ENCODE measurements around the gene ZBTB42. TPM values are rescaled to one million over a fixed set of nuclear protein-coding genes. Genes with fewer than 3 reads are reported as not detected.

Gene ZBTB42
- 10 to 100 TPM in 2 of 4 donors, 1 to 10 TPM in 2; 5.9 to 24.3 (median 11.7) TPM for total RNA-seq

DNA sequence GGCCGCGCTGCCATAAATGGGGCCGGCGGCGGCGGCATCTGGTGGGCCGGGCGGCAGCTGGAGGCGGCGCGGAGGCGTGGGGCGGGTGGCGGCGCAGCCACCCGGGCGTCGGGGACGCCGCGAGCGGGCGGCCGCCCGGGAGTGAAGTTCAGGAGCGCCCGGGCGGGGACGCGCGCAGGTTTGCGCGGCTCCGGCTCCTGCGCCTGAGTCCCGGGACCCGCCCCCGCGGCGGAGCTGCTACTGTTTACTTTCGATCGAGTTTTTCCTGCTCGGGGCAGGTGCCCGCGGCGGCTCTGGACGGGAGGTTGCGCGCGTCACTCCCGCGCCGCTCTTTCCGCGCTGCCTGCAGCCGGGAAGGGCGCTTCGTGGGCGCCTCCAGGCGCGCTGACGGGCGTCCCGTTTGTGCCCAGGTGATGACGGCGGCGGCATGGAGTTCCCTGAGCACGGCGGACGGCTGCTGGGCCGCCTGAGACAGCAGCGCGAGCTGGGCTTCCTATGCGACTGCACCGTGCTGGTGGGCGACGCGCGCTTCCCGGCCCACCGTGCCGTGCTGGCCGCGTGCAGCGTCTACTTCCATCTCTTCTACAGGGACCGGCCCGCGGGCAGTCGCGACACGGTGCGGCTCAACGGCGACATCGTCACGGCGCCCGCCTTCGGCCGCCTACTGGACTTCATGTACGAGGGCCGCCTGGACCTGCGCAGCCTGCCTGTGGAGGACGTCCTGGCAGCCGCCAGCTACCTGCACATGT lies at the start of gene ZBTB42:
Gene ZBTB42, plus strand, starts transcription at position 331 of the 749 bp plus-strand sequence. Its CDS starts 97 bp downstream, at position 428.
- Histone ChIP-seq H3K27ac (peak within 1 kb of the TSS; percentile 90 to 94 (median 91)), H3K4me3 (peak within 1 kb of the TSS; percentile 58 to 76 (median 62)), H3K36me3 (no peaks in the 10 kb centered on the region), H3K9me3 (no peaks in the 10 kb centered on the region), H3K27me3 (no peaks in the 10 kb centered on the region), H3K4me1 (peaks cover 15 to 43% (median 29%) of the 10 kb centered on the region in 4 donors)
- in situ Hi-C loops (cut with MboI; ENCODE audit: low pct_ligation_motif_present in 1 of 4, low pct_unique_long_range_greater_than_20kb in 1 of 4, low sequenced_read_pairs in 3 of 4) = no loop called here
- DNase-seq = peak; percentile 91
- TF ChIP-seq, protein P1, sequence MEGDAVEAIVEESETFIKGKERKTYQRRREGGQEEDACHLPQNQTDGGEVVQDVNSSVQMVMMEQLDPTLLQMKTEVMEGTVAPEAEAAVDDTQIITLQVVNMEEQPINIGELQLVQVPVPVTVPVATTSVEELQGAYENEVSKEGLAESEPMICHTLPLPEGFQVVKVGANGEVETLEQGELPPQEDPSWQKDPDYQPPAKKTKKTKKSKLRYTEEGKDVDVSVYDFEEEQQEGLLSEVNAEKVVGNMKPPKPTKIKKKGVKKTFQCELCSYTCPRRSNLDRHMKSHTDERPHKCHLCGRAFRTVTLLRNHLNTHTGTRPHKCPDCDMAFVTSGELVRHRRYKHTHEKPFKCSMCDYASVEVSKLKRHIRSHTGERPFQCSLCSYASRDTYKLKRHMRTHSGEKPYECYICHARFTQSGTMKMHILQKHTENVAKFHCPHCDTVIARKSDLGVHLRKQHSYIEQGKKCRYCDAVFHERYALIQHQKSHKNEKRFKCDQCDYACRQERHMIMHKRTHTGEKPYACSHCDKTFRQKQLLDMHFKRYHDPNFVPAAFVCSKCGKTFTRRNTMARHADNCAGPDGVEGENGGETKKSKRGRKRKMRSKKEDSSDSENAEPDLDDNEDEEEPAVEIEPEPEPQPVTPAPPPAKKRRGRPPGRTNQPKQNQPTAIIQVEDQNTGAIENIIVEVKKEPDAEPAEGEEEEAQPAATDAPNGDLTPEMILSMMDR (IDR thresholded peaks at IDR 0.05) = peak in 1 of 5 experiments; percentile 23
- TF ChIP-seq POLR2A (IDR thresholded peaks at IDR 0.05) (peak; percentile 62), POLR2AphosphoS5 (IDR thresholded peaks at IDR 0.05) (peak; percentile 56 to 75 (median 70)), EP300 (IDR thresholded peaks at IDR 0.05; ENCODE audit: low read depth) (no peak)
- WGBS, 2 donors (ENCODE audit: low coverage in 1 of 2) = 2% methylated on average over 73 of the region's 105 CpGs; no CpG with 5 or more reads in 1 of the 2 donors
- intact Hi-C loops (cut with DNase I; ENCODE audit: low total_unique reads) = no loop called here

DNA sequence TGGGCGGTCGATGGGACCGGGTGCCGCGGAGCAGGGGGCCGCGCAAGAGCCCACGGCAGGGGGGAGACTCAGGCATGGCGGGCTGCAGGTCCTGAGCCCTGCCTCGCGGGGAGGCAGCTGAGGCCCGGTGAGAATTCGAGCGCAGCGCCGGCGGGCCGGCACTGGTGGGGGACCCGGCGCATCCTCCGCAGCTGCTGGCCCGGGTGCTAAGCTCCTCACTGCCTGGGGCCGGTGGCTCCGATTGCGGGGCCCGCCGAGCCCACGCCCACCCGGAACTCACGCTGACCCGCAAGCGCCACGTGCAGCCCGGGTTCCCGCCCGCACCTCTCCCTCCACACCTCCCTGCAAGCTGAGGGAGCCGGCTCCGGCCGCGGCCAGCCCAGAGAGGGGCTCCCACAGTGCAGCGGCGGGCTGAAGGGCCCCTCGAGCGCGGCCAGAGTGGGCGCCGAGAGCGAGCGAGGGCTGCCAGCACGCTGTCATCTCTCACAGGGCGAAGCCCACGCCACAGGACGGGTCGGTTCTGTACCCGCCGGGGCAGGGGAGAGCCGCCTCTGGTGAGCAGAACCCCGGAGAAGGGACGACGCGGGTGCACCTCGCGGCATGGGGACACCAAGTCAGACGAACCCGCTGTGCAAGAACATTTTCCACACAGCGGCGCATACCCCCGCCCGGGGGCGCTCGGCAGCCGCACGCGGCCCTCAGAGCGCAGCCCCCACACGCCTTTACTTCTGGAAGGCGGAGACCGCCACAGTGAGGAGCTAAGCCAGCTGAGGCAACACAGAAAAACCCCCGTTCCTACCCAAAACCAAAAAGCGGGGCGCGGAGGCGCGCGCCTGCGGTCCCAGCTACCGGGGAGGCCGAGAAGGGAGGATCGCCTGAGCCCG lies 49.1 kb upstream of the ZBTB42 start:
- DNase-seq = no peak
- in situ Hi-C loops (cut with MboI; ENCODE audit: low pct_ligation_motif_present in 1 of 4, low pct_unique_long_range_greater_than_20kb in 1 of 4, low sequenced_read_pairs in 3 of 4) (no loop called here), intact Hi-C loops (cut with DNase I; ENCODE audit: low total_unique reads) (no loop called here)
- H3K27ac ChIP-seq = peak overlapping the region; percentile 85 to 93 (median 90)
- peaks cover 0 to 8% (median 0%) of the 10 kb centered on the region in 4 donors for H3K36me3 ChIP-seq
- WGBS, 2 donors (ENCODE audit: low coverage in 1 of 2) = 36 to 84% methylated on average over 5 to 83 of the region's 90 CpGs
- H3K9me3 ChIP-seq = no peaks in the 10 kb centered on the region
- no peaks in the 10 kb centered on the region for H3K27me3 ChIP-seq
- H3K4me1 ChIP-seq = peaks cover 30 to 54% (median 41%) of the 10 kb centered on the region in 4 donors
- H3K4me3 ChIP-seq = peak overlapping the region; percentile 39 to 96 (median 91)
- no peak for TF ChIP-seq EP300 (IDR thresholded peaks at IDR 0.05; ENCODE audit: low read depth)
- no peak for TF ChIP-seq POLR2A (IDR thresholded peaks at IDR 0.05)
- no peak for TF ChIP-seq POLR2AphosphoS5 (IDR thresholded peaks at IDR 0.05)
- TF ChIP-seq, protein P1 (IDR thresholded peaks at IDR 0.05) = no peak

DNA sequence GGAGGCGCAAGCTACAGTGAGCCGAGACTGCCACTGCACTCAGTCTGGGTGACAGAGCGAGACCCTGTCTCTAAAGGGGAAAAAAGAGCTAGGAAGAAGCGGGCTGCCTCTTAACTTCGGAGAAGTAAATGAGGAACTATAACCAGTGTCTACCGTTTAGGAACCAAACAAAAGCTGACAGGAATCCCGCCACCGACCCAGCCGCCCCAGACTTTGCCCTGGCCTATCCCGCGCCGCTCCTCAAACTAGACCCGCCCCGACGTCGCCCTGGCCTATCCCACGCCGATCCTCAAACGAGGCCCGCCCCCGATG lies 48.5 kb upstream of the ZBTB42 start:
- peak overlapping the region; percentile 39 to 96 (median 91) for H3K4me3 ChIP-seq
- H3K9me3 ChIP-seq = no peaks in the 10 kb centered on the region
- no peaks in the 10 kb centered on the region for H3K27me3 ChIP-seq
- H3K36me3 ChIP-seq = peaks cover 0 to 8% (median 0%) of the 10 kb centered on the region in 4 donors
- intact Hi-C loops (cut with DNase I; ENCODE audit: low total_unique reads) (no loop called here), in situ Hi-C loops (cut with MboI; ENCODE audit: low pct_ligation_motif_present in 1 of 4, low pct_unique_long_range_greater_than_20kb in 1 of 4, low sequenced_read_pairs in 3 of 4) (no loop called here)
- TF ChIP-seq EP300 (IDR thresholded peaks at IDR 0.05; ENCODE audit: low read depth) (no peak), POLR2AphosphoS5 (IDR thresholded peaks at IDR 0.05) (peak in 1 of 3 donors; percentile 18), POLR2A (IDR thresholded peaks at IDR 0.05) (peak; percentile 21)
- TF ChIP-seq, protein P1 (IDR thresholded peaks at IDR 0.05) = no peak
- no peak for DNase-seq
- WGBS, 2 donors (ENCODE audit: low coverage in 1 of 2) = 6 to 19% methylated on average over 6 to 19 of the region's 21 CpGs
- peak overlapping the region; percentile 85 to 93 (median 90) for H3K27ac ChIP-seq
- H3K4me1 ChIP-seq = peaks cover 26 to 48% (median 36%) of the 10 kb centered on the region in 4 donors

Measured in transverse colon (tissue), 4 donors.